NCI-H345 (cell line): Measurements from ENCODE around the gene PKD2L2.
"Not testable (repeated sequence)": the region's sequence is repeated elsewhere in the genome, so short reads cannot be mapped to it uniquely, and the experiment has no call there.

ENCODE experiments used
- DNase-seq: peaks from one replicate; lab custom pipeline; 2025; lab: John Stamatoyannopoulos, UW

PKD2L2 gene

DNA sequence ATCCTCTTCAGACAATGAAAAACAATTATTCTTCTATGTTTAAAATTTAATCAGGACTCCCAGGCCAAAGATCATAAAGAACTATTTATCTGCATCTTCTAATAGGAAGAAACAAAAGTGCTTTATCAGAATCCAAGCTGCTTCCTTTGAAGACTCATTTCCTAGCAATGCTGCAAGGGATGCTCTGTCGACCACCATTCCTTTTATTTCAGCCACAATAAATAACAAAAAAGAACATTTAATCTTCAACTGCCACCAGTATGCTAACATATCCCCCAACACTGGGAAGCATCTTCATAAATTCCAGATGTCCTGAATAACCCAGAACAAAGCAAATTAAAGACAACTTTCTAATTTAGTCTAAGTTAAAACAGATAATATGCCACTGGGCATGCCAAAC is 68.7 kb downstream of the PKD2L2 start:
- no peak for DNase-seq

DNA sequence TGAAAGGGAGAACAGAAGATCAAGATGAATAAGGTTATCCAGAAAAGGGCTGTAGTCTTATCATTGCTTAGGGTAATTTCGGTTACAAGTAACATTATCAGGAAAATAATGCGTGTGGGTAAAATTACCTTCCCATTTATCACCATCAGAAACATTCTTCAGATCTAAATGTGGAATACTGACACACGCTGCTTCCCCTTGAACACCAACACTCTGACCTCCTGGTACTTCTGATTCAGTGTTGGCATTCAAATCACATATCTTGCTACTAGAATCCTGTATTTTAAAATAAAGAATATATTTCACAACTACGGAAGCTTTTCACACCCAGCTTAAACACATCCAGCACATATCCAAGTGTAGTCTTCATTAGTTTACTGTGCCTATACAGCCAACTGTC is 70.2 kb downstream of the PKD2L2 start:
- no peak for DNase-seq

DNA sequence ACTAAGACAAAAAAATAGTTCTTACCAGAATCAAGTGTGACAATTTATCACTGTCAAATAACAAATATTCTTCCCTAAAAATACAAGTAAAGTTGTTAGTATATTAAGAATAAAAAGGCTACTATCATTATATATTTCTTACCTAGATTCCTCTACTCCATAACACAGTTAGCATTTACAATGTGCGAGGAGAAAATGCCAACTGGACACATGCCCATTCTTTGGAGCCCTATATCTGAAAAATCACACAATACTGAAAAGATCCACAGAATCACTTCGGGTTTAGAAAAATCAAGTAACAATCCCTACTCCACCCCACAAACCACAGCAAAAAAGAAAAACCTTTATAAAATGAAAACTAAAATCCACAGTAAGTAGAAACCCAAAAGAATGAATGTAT is 70.9 kb downstream of the PKD2L2 start:
- DNase-seq, result no peak

DNA sequence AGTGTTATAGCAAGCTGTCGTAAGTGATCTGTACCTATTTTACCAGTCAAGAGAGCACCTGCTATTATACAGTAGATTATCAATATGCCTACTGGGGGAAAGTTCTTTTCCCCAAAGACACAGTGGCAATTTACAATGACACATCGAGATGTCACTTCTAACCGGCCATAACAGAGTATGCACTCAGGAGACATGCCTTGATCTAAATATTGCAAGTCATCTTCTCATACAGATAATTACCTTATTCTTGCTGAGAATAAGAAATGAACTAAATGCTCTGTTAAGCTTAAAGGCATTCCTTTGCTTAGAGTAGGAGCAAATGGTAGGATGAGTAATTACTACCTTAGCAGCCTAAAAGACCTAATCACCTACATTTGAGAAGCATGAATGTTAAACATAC is 71.6 kb downstream of the PKD2L2 start:
- DNase-seq, result no peak

DNA sequence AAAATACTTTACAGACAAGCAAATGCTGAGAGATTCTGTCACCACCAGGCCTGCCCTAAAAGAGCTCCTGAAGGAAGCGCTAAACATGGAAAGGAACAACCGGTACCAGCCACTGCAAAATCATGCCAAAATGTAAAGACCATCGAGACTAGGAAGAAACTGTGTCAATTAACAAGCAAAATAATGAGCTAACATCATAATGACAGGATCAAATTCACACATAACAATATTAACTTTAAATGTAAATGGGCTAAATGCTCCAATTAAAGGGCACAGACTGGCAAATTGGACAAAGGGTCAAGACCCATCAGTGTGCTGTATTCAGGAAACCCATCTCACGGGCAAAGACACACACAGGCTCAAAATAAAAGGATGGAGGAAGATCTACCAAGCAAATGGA is 81.1 kb downstream of the PKD2L2 start:
- DNase-seq, result not testable (repeated sequence)

DNA sequence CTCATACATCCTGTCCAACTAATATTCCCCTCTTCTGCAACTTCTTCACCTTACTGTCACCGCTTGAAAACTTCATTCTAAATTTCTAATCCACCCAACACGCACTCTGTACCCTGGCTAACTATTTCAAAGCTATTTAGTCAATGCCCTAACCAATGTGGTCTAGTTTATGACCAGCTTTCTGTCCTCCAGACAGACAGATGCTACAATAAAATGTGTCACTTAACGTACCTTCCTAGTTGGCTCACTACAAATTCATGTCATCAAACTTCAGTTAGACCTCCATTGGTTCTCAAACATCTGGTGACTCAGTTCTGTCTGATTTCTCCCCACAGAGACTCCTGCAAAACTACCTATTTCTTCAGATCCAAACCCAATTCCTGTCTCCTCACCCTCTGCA is 86.0 kb downstream of the PKD2L2 start:
- DNase-seq, result no peak

DNA sequence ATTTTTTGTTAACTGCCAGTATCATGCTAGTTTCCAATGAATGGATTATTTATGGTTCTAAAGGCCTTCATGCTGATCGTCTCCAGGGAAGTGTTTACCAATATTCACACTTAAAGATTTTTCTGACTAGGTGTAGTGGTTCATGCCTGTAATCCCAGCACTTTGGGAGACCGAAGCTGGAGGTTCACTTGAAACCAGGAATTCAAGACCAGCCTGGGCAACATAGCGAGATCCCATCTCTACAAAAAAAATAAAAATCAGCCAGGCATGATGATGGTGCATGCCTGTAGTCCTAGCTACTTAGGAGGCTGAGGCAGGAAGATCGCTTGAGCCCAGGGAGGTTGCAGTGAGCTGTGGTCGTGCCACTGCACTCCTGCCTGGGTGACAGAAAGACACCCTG is 100.2 kb downstream of the PKD2L2 start:
- no peak for DNase-seq
